Sigmoid colon (tissue), 4 donors: Measurements from ENCODE around the gene CTSE.

Source experiments
- EP300 ChIP-seq, 4 donors: sonication (generic); formaldehyde crosslinking; IDR thresholded peaks; one replicate each; pipeline ENCODE4 v1.6.1; 2017; ENCODE audit warnings: antibody characterized with exemption in 4 of 4
- TF ChIP-seq, protein P1 (sequence below), 4 experiments: fragments of 450-650 bp in 3 of 4; fragments of 200-600 bp in 1 of 4; IDR thresholded peaks; one replicate each; pipeline ENCODE4 v1.5.1; 2016 to 2019; ENCODE audit warnings: antibody characterized with exemption in 4 of 4, mild to moderate bottlenecking in 3 of 4, moderate library complexity in 2 of 4

DNA sequence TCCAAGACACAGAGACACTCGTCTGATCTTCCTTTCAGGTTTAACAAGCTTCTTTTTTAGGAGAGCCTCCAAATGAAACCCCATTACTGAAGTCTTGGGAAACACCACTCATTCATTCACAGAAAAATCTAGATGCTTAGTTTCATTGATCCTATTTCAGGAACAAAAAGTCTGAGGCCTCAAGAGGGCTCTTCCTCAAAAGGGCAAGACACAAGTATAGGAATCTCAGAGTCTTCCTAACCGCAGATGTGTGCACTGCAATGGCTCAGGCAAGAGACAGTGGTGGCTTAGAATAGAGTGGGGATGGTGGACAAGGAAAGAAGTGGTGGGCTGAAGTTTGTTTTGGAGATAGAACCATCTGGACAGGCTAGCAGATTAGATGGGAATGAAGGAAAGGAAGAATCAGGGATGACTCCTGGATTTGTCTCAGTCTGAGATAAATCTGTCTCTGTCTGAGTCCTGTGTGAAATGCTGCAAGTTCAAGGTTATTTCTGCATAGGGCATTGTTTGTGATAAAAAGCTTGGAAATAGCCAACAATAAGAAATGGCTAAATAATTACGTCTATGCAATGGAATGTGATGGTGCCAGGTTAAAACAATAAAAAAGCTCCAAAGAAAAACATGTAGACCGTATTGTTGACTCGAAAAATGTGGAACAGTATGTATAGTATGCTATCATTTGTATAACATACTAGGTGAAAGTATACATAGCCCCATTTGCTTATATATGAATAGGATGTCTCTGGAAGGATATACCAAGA lies 8.9 kb upstream of the CTSE start:
- TF ChIP-seq, protein P1, sequence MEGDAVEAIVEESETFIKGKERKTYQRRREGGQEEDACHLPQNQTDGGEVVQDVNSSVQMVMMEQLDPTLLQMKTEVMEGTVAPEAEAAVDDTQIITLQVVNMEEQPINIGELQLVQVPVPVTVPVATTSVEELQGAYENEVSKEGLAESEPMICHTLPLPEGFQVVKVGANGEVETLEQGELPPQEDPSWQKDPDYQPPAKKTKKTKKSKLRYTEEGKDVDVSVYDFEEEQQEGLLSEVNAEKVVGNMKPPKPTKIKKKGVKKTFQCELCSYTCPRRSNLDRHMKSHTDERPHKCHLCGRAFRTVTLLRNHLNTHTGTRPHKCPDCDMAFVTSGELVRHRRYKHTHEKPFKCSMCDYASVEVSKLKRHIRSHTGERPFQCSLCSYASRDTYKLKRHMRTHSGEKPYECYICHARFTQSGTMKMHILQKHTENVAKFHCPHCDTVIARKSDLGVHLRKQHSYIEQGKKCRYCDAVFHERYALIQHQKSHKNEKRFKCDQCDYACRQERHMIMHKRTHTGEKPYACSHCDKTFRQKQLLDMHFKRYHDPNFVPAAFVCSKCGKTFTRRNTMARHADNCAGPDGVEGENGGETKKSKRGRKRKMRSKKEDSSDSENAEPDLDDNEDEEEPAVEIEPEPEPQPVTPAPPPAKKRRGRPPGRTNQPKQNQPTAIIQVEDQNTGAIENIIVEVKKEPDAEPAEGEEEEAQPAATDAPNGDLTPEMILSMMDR (IDR thresholded peaks at IDR 0.05): no peak
- no peak for TF ChIP-seq EP300 (IDR thresholded peaks at IDR 0.05)
